GM20000 (cell line): ENCODE results near the gene CDC123.
"Not testable (repeated sequence)": the region's sequence is repeated elsewhere in the genome, so short reads cannot be mapped to it uniquely, and the experiment has no call there.

ENCODE experiments used
- DNase-seq: peaks from one replicate; pipeline ENCODE4 v3.0.0; 2012; ENCODE audit warnings: low spot score
- CTCF ChIP-seq: IDR thresholded peaks from 2 replicates; pipeline ENCODE4 v1.5.1; 2012; ENCODE audit warnings: mild to moderate bottlenecking, control low read depth; ENCODE audit errors: extremely low read depth, missing control alignments

The CDC123 gene

DNA sequence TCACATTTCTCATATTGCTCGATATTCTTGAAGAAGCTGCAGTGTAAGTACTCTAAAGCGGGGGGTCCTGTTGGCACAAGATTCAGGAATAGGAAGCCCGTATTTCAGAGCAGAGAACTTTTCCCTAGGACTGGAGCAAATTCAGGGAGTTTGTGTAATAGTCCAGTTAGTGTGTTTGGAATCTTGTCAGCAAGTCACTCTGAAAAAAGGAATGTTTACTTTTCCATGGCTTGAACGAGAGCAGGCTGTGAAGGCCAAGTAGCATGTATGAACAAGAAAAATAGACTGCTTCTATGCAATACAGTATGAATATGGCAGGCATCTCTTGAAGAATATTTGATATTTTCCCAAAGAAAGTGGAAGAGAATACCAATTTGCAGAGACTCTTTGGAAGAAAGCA lies 39.8 kb downstream of the CDC123 start:
- DNase-seq, result no peak
- no peak for TF ChIP-seq CTCF

DNA sequence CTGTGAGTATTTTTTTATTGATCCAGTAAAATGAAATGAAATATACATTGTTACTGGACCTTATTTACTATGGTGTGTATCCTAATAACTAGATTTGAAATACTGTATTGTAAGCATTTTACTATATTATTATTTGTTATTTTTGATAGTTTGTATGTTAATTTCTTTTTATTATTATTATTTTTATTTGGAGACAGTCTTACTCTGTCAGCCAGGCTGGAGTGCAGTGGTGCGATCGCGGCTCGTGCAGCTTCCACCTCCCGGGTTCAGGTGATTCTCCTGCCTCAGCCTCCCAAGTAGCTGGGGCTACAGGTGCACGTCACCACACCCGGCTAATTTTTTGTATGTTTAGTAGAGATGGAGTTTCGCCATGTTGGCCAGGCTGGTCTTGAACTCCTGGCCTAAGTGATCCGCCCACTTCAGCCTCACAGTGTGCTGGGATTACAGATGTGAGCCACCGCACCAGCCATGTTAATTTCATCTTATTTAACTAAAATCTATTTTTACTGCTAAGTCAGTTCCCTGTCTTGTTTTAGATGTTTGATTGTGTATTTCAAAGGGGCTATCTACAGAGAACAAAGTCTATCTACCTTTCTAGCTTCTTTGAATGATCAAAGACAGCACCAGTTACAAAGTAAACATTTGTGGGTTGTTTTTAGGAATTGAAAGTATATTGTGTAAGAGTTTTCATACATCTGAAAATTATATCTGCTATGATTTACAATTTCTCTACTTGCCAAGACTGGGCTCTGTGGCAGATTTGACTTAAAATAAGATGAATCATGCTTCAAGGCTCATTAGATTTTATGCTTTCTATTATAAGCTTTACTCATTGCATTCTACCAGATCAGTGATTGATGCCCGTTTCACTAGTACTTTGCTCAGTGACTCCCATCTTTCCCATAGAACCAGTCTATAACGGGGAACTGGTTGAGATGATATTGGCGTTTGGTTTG lies 41.6 kb downstream of the CDC123 start:
- no peak for DNase-seq
- no peak for TF ChIP-seq CTCF

GRCh38 chr10:12238821-12239220 lies 42.8 kb downstream of the CDC123 start:
- no peak for TF ChIP-seq CTCF
- no peak for DNase-seq

GRCh38 chr10:12241810-12242529 lies 46.0 kb downstream of the CDC123 start:
- TF ChIP-seq CTCF, result no peak
- peak; percentile 68 for DNase-seq

DNA sequence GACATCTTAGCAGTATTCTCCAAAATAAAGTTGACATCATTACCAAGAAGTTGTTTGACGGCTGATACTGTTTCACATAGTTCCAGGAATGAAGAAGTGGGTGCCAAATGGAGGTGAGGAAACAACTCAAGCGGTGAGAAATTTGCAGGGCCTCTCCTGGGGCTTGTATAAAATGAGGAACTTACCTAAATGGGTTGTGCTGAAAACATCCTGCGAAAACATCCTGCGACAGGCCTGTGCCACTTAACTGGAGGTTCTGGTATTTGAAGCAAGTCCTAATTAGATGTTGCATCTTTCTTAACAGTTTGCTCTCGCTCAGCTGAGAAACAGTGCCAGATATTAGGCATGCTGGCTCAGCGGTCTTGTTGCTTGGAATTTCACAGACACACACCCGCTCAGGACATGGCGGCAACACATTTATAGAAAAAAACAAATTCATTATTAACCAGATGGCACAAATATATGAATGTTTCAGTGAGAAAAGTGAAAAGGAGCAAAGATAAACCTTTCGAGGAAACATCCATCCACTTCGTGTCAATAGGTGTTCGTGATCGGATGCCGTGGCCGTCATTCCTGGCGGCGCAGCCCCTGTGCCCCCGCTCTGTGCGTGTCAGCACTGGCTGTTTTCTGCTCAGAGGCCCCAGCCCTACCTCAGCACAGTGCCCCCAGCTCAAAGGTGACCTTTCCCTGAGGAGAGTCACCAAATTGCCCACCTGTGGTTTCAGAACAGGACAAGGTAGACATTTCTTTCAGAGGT lies 48.1 kb downstream of the CDC123 start:
- peak; percentile 38 for DNase-seq
- TF ChIP-seq CTCF, result no peak

GRCh38 chr10:12250181-12250580 lies 54.2 kb downstream of the CDC123 start:
- TF ChIP-seq CTCF, result no peak
- DNase-seq, result no peak

GRCh38 chr10:12250702-12251101 lies 54.7 kb downstream of the CDC123 start:
- not testable (repeated sequence) for DNase-seq
